ENCODE data around the gene NR4A1.

Gene NR4A1

GRCh38 chr12:52011602-52012214 lies 39.5 kb upstream of the NR4A1 start:
- no peaks in the 10 kb centered on the region for H3K27me3 ChIP-seq (ENCODE audit: low read length)
- no peak overlapping the region for H3K9ac ChIP-seq (ENCODE audit: low read length)
- H3K36me3 ChIP-seq (ENCODE audit: low read length) = no peaks in the 10 kb centered on the region
- no peaks in the 10 kb centered on the region for H4K20me1 ChIP-seq (ENCODE audit: low read depth, low read length)
- no peak for TF ChIP-seq EZH2phosphoT487 (conservative IDR thresholded peaks at IDR 0.05; ENCODE audit: low read length)
- no peak for TF ChIP-seq CTCF (IDR thresholded peaks at IDR 0.05; ENCODE audit: insufficient read depth, low read length, poor library complexity, severe bottlenecking)
- no peak overlapping the region for H3K27ac ChIP-seq (ENCODE audit: low read depth, low read length)
- H2AFZ ChIP-seq (ENCODE audit: low read depth, low read length, severe bottlenecking) = no peak overlapping the region
- H3K79me2 ChIP-seq (ENCODE audit: insufficient read depth, low read length) = no peaks in the 10 kb centered on the region
- no peak overlapping the region for H3K4me2 ChIP-seq (ENCODE audit: low read depth, low read length, poor library complexity, severe bottlenecking)
- H3K9me3 ChIP-seq (ENCODE audit: insufficient read depth, low read length) = no peaks in the 10 kb centered on the region
- no peaks in the 10 kb centered on the region for H3K9me2 ChIP-seq (replicated peaks; ENCODE audit: insufficient read depth, low read length)
- H3F3A ChIP-seq (ENCODE audit: insufficient read depth) = no peaks in the 10 kb centered on the region
- no peak overlapping the region for H3K4me3 ChIP-seq (ENCODE audit: insufficient read depth, low read length, poor library complexity, severe bottlenecking)

- Histone ChIP-seq H2AFZ (ENCODE audit: low read depth, low read length, severe bottlenecking) (no peak overlapping the region), H3F3A (ENCODE audit: insufficient read depth) (no peaks in the 10 kb centered on the region), H3K9me3 (ENCODE audit: insufficient read depth, low read length) (no peaks in the 10 kb centered on the region), H3K79me2 (ENCODE audit: insufficient read depth, low read length) (no peaks in the 10 kb centered on the region), H4K20me1 (ENCODE audit: low read depth, low read length) (no peaks in the 10 kb centered on the region), H3K4me2 (ENCODE audit: low read depth, low read length, poor library complexity, severe bottlenecking) (no peak overlapping the region), H3K4me3 (ENCODE audit: insufficient read depth, low read length, poor library complexity, severe bottlenecking) (no peak overlapping the region), H3K9ac (ENCODE audit: low read length) (no peak overlapping the region), H3K36me3 (ENCODE audit: low read length) (no peaks in the 10 kb centered on the region), H3K27me3 (ENCODE audit: low read length) (no peaks in the 10 kb centered on the region), H3K27ac (ENCODE audit: low read depth, low read length) (no peak overlapping the region), H3K9me2 (replicated peaks; ENCODE audit: insufficient read depth, low read length) (no peaks in the 10 kb centered on the region)
- TF ChIP-seq CTCF (IDR thresholded peaks at IDR 0.05; ENCODE audit: insufficient read depth, low read length, poor library complexity, severe bottlenecking) (no peak), EZH2phosphoT487 (conservative IDR thresholded peaks at IDR 0.05; ENCODE audit: low read length) (no peak)
Measured at GRCh38 chr12:52013626-52014310, 37.5 kb upstream of the NR4A1 start.

GRCh38 chr12:52014567-52015530 lies 36.4 kb upstream of the NR4A1 start:
- H3K27ac ChIP-seq (ENCODE audit: low read depth, low read length) = no peak overlapping the region
- H3K4me2 ChIP-seq (ENCODE audit: low read depth, low read length, poor library complexity, severe bottlenecking) = no peak overlapping the region
- no peaks in the 10 kb centered on the region for H3K9me3 ChIP-seq (ENCODE audit: insufficient read depth, low read length)
- no peaks in the 10 kb centered on the region for H3K27me3 ChIP-seq (ENCODE audit: low read length)
- no peak overlapping the region for H2AFZ ChIP-seq (ENCODE audit: low read depth, low read length, severe bottlenecking)
- H3K4me3 ChIP-seq (ENCODE audit: insufficient read depth, low read length, poor library complexity, severe bottlenecking) = no peak overlapping the region
- no peaks in the 10 kb centered on the region for H4K20me1 ChIP-seq (ENCODE audit: low read depth, low read length)
- no peak overlapping the region for H3K9ac ChIP-seq (ENCODE audit: low read length)
- no peaks in the 10 kb centered on the region for H3K79me2 ChIP-seq (ENCODE audit: insufficient read depth, low read length)
- H3K36me3 ChIP-seq (ENCODE audit: low read length) = no peaks in the 10 kb centered on the region
- no peaks in the 10 kb centered on the region for H3K9me2 ChIP-seq (replicated peaks; ENCODE audit: insufficient read depth, low read length)
- TF ChIP-seq CTCF (IDR thresholded peaks at IDR 0.05; ENCODE audit: insufficient read depth, low read length, poor library complexity, severe bottlenecking) (no peak), EZH2phosphoT487 (conservative IDR thresholded peaks at IDR 0.05; ENCODE audit: low read length) (no peak)
- H3F3A ChIP-seq (ENCODE audit: insufficient read depth) = no peaks in the 10 kb centered on the region
